Muscle layer of colon (tissue), 2 donors: ENCODE results near the gene MYO5B.

Experiments
- H3K27ac ChIP-seq: one replicate; pipeline ENCODE4 v1.7.0; 2013; ENCODE audit warnings: low read depth, mild to moderate bottlenecking, low read length, moderate library complexity
- H3K27me3 ChIP-seq, 2 donors: one replicate each; pipeline ENCODE4 v1.7.0; 2013; ENCODE audit warnings: low read length in 2 of 2, mild to moderate bottlenecking in 2 of 2; ENCODE audit not compliant: insufficient read depth in 2 of 2, control insufficient read depth in 1 of 2
- H3K36me3 ChIP-seq: one replicate; pipeline ENCODE4 v1.7.0; 2013; ENCODE audit warnings: mild to moderate bottlenecking, low read length; ENCODE audit not compliant: insufficient read depth
- H3K4me1 ChIP-seq: one replicate; pipeline ENCODE4 v1.7.0; 2013; ENCODE audit warnings: mild to moderate bottlenecking, low read length; ENCODE audit not compliant: insufficient read depth
- H3K4me3 ChIP-seq, 2 donors: one replicate each; pipeline ENCODE4 v1.7.0; 2013; ENCODE audit warnings: low read length in 2 of 2, low read depth in 1 of 2, mild to moderate bottlenecking in 1 of 2, moderate library complexity in 1 of 2
- H3K9ac ChIP-seq: one replicate; pipeline ENCODE4 v1.7.0; 2013; ENCODE audit warnings: low read length
- H3K9me3 ChIP-seq: one replicate; pipeline ENCODE4 v1.7.0; 2013; ENCODE audit warnings: mild to moderate bottlenecking, low read length
- donor health status: abdominal sarcoma.
- donor health status: Adenocarcinoma of cecum.

The MYO5B gene

GRCh38 chr18:50030146-50030545 lies 164.8 kb downstream of the MYO5B start:
- H3K4me1 ChIP-seq, result no peaks in the 10 kb centered on the region
- no peaks in the 10 kb centered on the region for H3K27me3 ChIP-seq
- H3K27ac ChIP-seq, result no peak overlapping the region
- H3K9ac ChIP-seq, result no peak overlapping the region
- H3K36me3 ChIP-seq, result no peaks in the 10 kb centered on the region
- no peaks in the 10 kb centered on the region for H3K9me3 ChIP-seq
- H3K4me3 ChIP-seq, result no peak overlapping the region

GRCh38 chr18:50027996-50028395 lies 167.0 kb downstream of the MYO5B start:
- Histone ChIP-seq H3K9me3 (no peaks in the 10 kb centered on the region), H3K4me3 (no peak overlapping the region), H3K27me3 (no peaks in the 10 kb centered on the region), H3K36me3 (no peaks in the 10 kb centered on the region), H3K4me1 (no peaks in the 10 kb centered on the region), H3K27ac (no peak overlapping the region), H3K9ac (no peak overlapping the region)

GRCh38 chr18:50024466-50024865 lies 170.5 kb downstream of the MYO5B start:
- Histone ChIP-seq H3K4me3 (no peak overlapping the region), H3K4me1 (no peaks in the 10 kb centered on the region), H3K9ac (no peak overlapping the region), H3K9me3 (no peaks in the 10 kb centered on the region), H3K36me3 (no peaks in the 10 kb centered on the region), H3K27me3 (no peaks in the 10 kb centered on the region), H3K27ac (no peak overlapping the region)

GRCh38 chr18:50022985-50023384 lies 172.0 kb downstream of the MYO5B start:
- Histone ChIP-seq H3K36me3 (no peaks in the 10 kb centered on the region), H3K27me3 (no peaks in the 10 kb centered on the region), H3K4me3 (no peak overlapping the region), H3K4me1 (no peaks in the 10 kb centered on the region), H3K27ac (no peak overlapping the region), H3K9me3 (no peaks in the 10 kb centered on the region), H3K9ac (no peak overlapping the region)

GRCh38 chr18:50014606-50015005 lies 180.3 kb downstream of the MYO5B start:
- H3K4me1 ChIP-seq, result peaks cover 23% of the 10 kb centered on the region
- H3K27me3 ChIP-seq, result no peaks in the 10 kb centered on the region
- no peaks in the 10 kb centered on the region for H3K36me3 ChIP-seq
- H3K9ac ChIP-seq, result no peak overlapping the region
- H3K9me3 ChIP-seq, result no peaks in the 10 kb centered on the region
- no peak overlapping the region for H3K27ac ChIP-seq
- H3K4me3 ChIP-seq, result no peak overlapping the region

GRCh38 chr18:50013363-50014138 lies 181.4 kb downstream of the MYO5B start:
- Histone ChIP-seq H3K9ac (no peak overlapping the region), H3K27ac (no peak overlapping the region), H3K27me3 (no peaks in the 10 kb centered on the region), H3K4me3 (no peak overlapping the region), H3K4me1 (peaks cover 23% of the 10 kb centered on the region), H3K36me3 (no peaks in the 10 kb centered on the region), H3K9me3 (no peaks in the 10 kb centered on the region)

GRCh38 chr18:50011813-50012435 lies 183.0 kb downstream of the MYO5B start:
- Histone ChIP-seq H3K27me3 (no peaks in the 10 kb centered on the region), H3K27ac (no peak overlapping the region), H3K9me3 (no peaks in the 10 kb centered on the region), H3K4me1 (peaks cover 23% of the 10 kb centered on the region), H3K36me3 (no peaks in the 10 kb centered on the region), H3K4me3 (no peak overlapping the region), H3K9ac (no peak overlapping the region)

- Histone ChIP-seq H3K27me3 (no peaks in the 10 kb centered on the region), H3K4me3 (no peak overlapping the region), H3K36me3 (no peaks in the 10 kb centered on the region), H3K9me3 (no peaks in the 10 kb centered on the region), H3K27ac (no peak overlapping the region), H3K4me1 (peaks cover 23% of the 10 kb centered on the region), H3K9ac (no peak overlapping the region)
Measured at GRCh38 chr18:50009773-50010335, 185.1 kb downstream of the MYO5B start.

- no peak overlapping the region for H3K9ac ChIP-seq
- H3K36me3 ChIP-seq, result no peaks in the 10 kb centered on the region
- H3K4me3 ChIP-seq, result no peak overlapping the region
- H3K27me3 ChIP-seq, result no peaks in the 10 kb centered on the region
- H3K4me1 ChIP-seq, result peaks cover 21% of the 10 kb centered on the region
- H3K27ac ChIP-seq, result no peak overlapping the region
- no peaks in the 10 kb centered on the region for H3K9me3 ChIP-seq
Measured at GRCh38 chr18:50008306-50008705, 186.6 kb downstream of the MYO5B start.

- H3K9me3 ChIP-seq, result no peaks in the 10 kb centered on the region
- H3K27ac ChIP-seq, result no peak overlapping the region
- H3K27me3 ChIP-seq, result no peaks in the 10 kb centered on the region
- no peak overlapping the region for H3K4me3 ChIP-seq
- H3K36me3 ChIP-seq, result no peaks in the 10 kb centered on the region
- H3K9ac ChIP-seq, result no peak overlapping the region
- H3K4me1 ChIP-seq, result peaks cover 4% of the 10 kb centered on the region
Measured at GRCh38 chr18:50006470-50007046, 188.4 kb downstream of the MYO5B start.

GRCh38 chr18:50004013-50004412 lies 190.9 kb downstream of the MYO5B start:
- Histone ChIP-seq H3K27me3 (no peaks in the 10 kb centered on the region), H3K9me3 (no peaks in the 10 kb centered on the region), H3K36me3 (no peaks in the 10 kb centered on the region)

More at GRCh38 chr18:50004013-50004412, 190.9 kb downstream of the MYO5B start:
- H3K4me1 ChIP-seq, result no peaks in the 10 kb centered on the region
- no peak overlapping the region for H3K9ac ChIP-seq
- H3K27ac ChIP-seq, result no peak overlapping the region
- no peak overlapping the region for H3K4me3 ChIP-seq
